ENCODE data around the gene CD177. TPM values are rescaled to one million over a fixed set of nuclear protein-coding genes. Genes with fewer than 3 reads are reported as not detected.
"Not testable (repeated sequence)": the region's sequence is repeated elsewhere in the genome, so short reads cannot be mapped to it uniquely, and the experiment has no call there.

Gene CD177
- total RNA-seq, 1 donor from 2014 or later = 2.4 TPM

DNA sequence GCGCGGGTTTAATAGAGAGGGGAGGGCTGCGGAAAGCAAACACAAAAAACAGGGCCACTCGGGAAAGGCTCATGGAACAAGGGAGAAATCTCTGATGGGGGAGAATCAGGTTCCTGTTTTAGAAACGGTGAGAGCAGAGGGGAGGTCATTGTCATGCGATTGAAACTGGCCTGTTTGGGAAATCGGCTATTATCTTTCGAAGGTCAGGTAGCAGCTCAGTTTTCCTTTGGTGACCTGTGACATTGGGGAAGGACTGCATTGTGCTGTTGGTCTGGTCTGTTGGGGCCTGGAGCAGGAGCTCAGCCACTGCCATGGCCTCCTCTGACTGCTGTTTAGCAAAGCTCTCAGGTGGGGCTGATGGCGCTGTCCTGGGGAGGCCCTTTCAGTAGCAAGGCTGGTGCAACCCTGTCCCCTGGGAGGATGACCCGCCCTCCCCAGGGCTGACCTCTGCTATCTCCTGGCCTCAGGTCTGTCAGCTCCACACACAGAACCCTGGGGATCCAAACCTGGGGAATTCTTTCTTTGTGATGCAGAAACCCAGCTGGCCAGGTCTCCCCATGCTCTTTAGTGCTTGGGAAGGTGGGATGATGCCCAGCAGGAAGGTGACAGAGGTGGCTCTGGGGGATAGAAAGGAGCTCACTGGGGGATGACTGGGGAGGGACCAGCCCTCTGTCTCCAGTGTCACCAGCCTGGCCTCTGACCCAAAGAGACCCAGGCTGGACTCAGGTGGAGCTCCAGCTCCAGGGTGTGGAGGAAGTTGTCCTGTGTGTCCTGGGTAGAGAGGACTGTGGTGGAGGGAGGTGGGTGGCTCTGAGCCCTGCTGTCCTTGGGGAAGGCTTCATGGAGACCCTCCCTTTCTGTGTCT lies 21.2 kb upstream of the CD177 start:
- peak; percentile 31 for ATAC-seq

DNA sequence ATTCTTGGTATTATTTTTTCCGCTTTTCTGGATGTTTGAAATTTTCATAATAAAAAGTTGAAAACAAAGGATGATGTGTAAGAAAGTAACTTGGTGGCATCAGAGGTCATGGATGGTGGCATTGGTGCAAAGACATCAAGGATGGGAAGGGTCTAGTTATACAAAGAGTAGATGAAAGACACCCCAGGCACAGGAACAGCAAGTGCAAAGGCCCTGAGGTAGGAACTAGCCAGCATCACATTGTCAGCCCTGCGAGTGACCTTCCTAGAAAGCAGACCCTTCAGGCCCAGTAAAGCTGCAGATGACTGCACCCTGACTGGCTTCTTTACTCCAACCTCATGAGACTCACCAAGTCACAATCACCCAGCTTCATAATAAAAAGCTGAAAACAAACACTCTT lies 17.0 kb upstream of the CD177 start:
- not testable (repeated sequence) for ATAC-seq

GRCh38 chr19:43337737-43338136 lies 15.7 kb upstream of the CD177 start:
- ATAC-seq = peak; percentile 81

- no peak for ATAC-seq
Observed at GRCh38 chr19:43338530-43338929, 15.0 kb upstream of the CD177 start.

GRCh38 chr19:43339243-43339930 lies 14.1 kb upstream of the CD177 start:
- ATAC-seq = peak; percentile 30

DNA sequence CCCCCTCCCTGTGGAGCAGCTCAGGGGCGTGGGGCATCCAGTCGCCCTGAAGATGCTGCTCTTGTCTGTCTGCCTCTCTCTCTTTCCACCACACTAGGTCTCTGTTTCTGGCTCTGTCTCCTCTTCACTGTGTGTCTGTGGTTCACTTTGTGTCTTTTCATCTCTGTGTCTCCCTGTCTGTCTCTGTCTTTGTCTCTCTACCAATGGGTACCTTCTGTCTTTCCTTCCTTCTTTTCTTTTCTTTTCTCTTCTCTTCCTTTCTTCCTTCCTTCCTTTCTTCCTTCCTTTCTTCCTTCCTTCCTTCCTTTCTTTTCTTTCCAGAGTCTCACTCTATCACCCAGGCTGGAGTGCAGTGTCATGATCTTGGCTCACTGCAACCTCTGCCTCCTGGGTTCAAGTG lies 13.4 kb upstream of the CD177 start:
- not testable (repeated sequence) for ATAC-seq

DNA sequence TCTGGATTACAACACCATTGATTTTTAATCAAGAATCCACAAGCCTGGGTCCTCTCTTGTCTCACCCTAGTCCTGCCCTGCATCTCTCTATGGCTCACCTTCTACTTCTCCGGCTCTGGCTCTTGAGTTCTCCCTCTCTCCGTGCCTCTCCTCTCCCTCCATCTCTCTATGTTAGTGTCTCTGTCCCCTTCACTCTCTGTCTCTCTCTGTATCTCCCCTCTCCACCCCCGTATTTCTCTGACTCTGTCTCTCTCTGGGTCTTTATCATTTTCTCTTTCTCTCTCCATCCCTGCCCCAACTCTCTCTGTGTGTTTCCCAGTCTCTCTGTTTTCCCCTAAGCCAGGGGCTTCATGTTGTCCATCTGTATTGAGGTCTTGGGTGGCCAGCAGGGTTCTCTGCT lies 12.4 kb upstream of the CD177 start:
- ATAC-seq = not testable (repeated sequence)

DNA sequence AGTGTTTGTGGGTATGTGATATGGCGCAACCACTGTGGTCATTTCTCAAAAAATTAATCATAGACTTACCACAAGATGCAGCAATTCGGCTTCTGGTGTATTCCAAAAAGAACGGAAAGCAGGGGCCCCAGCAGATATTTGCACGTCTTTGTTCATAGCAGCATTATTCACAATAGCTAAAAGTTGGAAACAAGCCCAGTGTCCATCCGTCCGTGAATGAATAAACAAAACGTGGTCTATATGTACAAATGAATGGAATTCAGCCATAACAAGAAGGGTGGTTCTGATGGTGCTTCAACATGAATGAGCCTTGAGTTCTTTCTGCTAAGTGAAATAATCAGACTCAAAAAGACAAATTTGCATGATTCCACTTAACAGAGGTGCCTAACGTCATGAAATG lies 11.4 kb upstream of the CD177 start:
- ATAC-seq = not testable (repeated sequence)

- peak; percentile 44 for ATAC-seq
Observed at GRCh38 chr19:43344347-43344925, 9.1 kb upstream of the CD177 start.

DNA sequence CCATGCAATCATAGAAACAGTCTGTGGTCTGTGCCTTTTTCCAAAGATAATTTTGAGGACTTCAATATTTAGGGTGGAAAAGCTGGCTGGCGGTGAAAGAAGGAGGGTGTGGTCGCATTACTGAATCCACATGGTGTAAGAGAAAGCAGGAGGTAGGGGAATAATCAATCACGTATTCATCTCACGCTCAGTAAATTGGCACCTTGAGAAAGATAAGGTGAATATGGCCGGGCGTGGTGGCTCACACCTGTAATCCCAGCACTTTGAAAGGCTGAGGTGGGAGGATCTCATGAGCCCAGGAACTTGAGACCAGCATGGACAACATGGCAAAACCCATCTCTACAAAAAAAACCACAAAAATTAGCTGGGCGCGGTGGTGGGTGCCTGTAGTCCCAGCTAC lies 3.7 kb upstream of the CD177 start:
- ATAC-seq = not testable (repeated sequence)

DNA sequence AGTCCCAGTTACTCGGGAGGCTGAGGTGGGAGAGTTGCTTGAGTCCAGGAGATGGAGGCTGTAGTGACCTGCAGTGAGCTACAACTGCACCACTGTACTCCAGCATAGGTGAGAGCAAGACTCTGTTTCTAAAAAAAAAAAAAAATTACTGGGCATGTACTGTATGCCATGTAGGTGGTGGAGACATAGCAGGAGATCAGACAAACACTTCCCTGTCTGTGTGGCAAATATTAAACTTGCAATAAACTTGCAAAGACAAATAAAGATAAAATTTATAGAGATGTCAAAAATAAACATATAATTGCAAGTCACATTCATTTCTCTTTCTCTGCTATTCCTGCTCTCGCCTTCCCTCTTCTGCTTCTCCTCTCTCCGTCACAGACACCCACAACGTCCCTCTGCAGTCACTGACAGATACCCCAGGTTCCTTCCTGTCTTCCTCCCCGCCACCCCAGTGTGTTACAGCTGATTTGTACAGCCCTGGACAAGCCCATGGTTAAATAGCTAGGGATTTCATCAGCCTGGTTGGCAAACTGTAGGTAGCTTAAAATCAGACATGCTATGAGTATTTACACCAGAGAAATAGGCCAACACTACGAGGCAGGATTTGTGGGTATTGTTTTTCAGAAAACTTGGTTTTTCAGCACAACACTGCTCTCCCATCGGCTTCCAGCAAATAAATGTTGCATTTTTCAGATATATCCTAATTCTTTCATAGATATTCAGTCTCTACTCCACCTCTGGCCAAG lies 1.3 kb upstream of the CD177 start:
- no peak for ATAC-seq

GRCh38 chr19:43354305-43354627 lies 780 bp downstream of the CD177 start:
- ATAC-seq = no peak

GRCh38 chr19:43356749-43357148 lies 3.3 kb downstream of the CD177 start:
- ATAC-seq = peak; percentile 87

DNA sequence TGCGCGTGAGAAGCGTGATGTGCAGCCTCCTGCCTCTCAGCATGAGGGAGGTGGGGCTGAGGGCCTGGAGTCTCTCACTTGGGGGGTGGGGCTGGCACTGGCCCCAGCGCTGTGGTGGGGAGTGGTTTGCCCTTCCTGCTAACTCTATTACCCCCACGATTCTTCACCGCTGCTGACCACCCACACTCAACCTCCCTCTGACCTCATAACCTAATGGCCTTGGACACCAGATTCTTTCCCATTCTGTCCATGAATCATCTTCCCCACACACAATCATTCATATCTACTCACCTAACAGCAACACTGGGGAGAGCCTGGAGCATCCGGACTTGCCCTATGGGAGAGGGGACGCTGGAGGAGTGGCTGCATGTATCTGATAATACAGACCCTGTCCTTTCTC lies 8.7 kb downstream of the CD177 start:
- no peak for ATAC-seq

- ATAC-seq = no peak
Observed at GRCh38 chr19:43362745-43363144, 9.3 kb downstream of the CD177 start.

- ATAC-seq = not testable (repeated sequence)
Observed at GRCh38 chr19:43365677-43366076, 12.2 kb downstream of the CD177 start.

DNA sequence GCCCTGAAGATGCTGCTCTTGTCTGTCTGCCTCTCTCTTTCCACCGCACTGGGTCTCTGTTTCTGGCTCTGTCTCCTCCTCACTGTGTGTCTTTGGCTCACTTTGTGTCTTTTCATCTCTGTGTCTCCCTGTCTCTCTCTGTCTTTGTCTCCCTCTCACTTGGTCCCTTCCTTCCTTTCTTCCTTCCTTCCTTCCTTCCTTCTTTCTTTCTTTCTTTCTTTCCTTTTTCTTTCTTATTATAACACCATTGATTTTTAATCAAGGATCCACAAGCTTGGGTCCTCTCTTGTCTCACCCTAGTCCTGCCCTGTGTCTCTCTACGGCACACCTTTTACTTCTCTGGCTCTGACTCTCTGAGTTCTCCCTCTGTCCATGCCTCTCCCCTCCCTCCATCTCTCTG lies 14.3 kb downstream of the CD177 start:
- no peak for ATAC-seq

GRCh38 chr19:43368897-43369296 lies 15.4 kb downstream of the CD177 start:
- peak; percentile 50 for ATAC-seq

GRCh38 chr19:43371909-43372308 lies 18.4 kb downstream of the CD177 start:
- no peak for ATAC-seq

DNA sequence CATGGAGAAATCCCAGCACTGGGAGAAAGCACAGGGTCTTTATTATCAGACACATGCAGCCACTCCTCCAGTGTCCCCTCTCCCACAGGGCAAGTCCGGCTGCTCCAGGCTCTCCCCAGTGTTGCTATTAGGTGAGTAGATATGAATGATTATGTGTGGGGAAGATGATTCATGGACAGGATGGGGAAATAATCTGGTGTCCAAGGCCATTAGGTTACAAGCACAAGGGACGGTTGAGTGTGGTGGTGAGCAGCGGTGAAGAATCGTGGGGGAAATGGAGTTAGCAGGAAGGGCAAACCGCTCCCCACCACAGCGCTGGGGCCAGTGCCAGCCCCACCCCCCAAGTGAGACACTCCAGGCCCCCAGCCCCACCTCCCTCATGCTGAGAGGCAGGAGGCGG lies 19.0 kb downstream of the CD177 start:
- ATAC-seq = no peak

DNA sequence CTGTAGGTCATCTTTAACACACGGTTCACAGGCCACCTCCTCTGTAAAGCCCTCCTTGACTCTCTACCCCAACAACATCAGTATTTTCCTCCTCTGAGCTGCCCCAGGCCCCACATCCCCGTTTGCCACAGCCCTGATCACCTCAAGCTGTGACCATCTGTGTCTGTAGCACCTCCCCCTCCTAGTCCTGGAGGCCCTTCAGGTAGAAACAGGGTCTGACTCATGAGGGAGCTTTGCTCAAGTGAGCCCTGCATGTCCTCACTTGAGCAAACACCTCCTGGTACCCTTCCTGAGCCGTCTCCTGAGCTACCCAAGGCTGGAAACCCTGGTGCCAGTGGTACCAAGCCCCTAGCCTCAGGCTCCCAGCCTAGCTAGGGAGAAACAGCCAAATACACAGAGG lies 24.1 kb downstream of the CD177 start:
- ATAC-seq = peak; percentile 86

- ATAC-seq = no peak
Observed at GRCh38 chr19:43380008-43380407, 26.5 kb downstream of the CD177 start.

- ATAC-seq = no peak
Observed at GRCh38 chr19:43380771-43381386, 27.4 kb downstream of the CD177 start.

All from esophagus mucosa (tissue), 1 donor.